HEK293 (cell line): ENCODE data around the gene SF3B5.
"Not testable (repeated sequence)": the region's sequence is repeated elsewhere in the genome, so short reads cannot be mapped to it uniquely, and the experiment has no call there.

Experiments used
- CTCF ChIA-PET: fragments of 350-600 bp; formaldehyde crosslinking; extraction: SDS; loops from one replicate; lab custom pipeline; 2021; ENCODE audit warnings: antibody characterized with exemption; lab: Yijun Ruan, JAX
- POLR2A ChIA-PET: fragments of 300-600 bp; formaldehyde crosslinking; extraction: SDS; loops from one replicate; lab custom pipeline; 2020; ENCODE audit warnings: antibody characterized with exemption, inconsistent platforms; lab: Yijun Ruan, JAX
- H3K27ac ChIP-seq: fragments of 200-500 bp; sonication (Bioruptor generic); 2 replicates; pipeline ENCODE4 v1.5.1; 2014; ENCODE audit warnings: low read depth, low read length, control low read depth, inconsistent platforms; ENCODE audit errors: extremely low read depth
- H3K36me3 ChIP-seq, 2 experiments: fragments of 200-500 bp in 1 of 2; sonication (Bioruptor generic) in 1 of 2; 1 replicate in 1 of 2; 2 replicates in 1 of 2; pipeline ENCODE4 v1.5.1; 2014 to 2017; ENCODE audit warnings: inconsistent platforms in 2 of 2, low read length in 2 of 2; ENCODE audit not compliant: control insufficient read depth in 2 of 2, insufficient read depth in 1 of 2
- H3K4me1 ChIP-seq: fragments of 200-500 bp; sonication (Bioruptor generic); 2 replicates; pipeline ENCODE4 v1.5.1; 2014; ENCODE audit warnings: mild to moderate bottlenecking, low read length, inconsistent platforms; ENCODE audit not compliant: control insufficient read depth, insufficient read depth
- H3K4me3 ChIP-seq: 2 replicates; pipeline ENCODE4 v1.5.1; 2011; ENCODE audit warnings: low read depth, mild to moderate bottlenecking, control low read depth, low read length, moderate library complexity
- H3K9me3 ChIP-seq: fragments of 200-500 bp; sonication (Bioruptor generic); 2 replicates; pipeline ENCODE4 v1.5.1; 2014; ENCODE audit warnings: low read depth, low read length, inconsistent platforms; ENCODE audit not compliant: control insufficient read depth, insufficient read depth
- ELK4 ChIP-seq: IDR thresholded peaks from 2 replicates; pipeline ENCODE4 v1.6.1; 2011; ENCODE audit warnings: mild to moderate bottlenecking, low read depth, low read length, borderline replicate concordance
- ZBTB1 ChIP-seq: fragments of 450-650 bp; formaldehyde crosslinking; IDR thresholded peaks from 2 replicates; pipeline ENCODE4 v1.5.1; 2016; ENCODE audit warnings: missing biosample characterization, missing genetic modification characterization
- ZIC2 ChIP-seq: fragments of 450-650 bp; formaldehyde crosslinking; IDR thresholded peaks from 2 replicates; pipeline ENCODE4 v1.5.1; 2016; ENCODE audit warnings: missing biosample characterization, missing genetic modification characterization
- ZNF155 ChIP-seq: fragments of 450-650 bp; formaldehyde crosslinking; IDR thresholded peaks from 2 replicates; pipeline ENCODE4 v1.5.1; 2016; ENCODE audit warnings: missing biosample characterization, missing genetic modification characterization
- ZNF184 ChIP-seq: fragments of 450-650 bp; IDR thresholded peaks from 2 replicates; pipeline ENCODE4 v1.5.1; 2018; ENCODE audit warnings: missing biosample characterization, mild to moderate bottlenecking, missing genetic modification characterization
- ZNF274 ChIP-seq, 2 experiments: fragments of 200-500 bp in 1 of 2; fragments of 450-650 bp in 1 of 2; sonication (Bioruptor generic) in 1 of 2; formaldehyde crosslinking in 1 of 2; IDR thresholded peaks; 2 replicates each; pipeline versions ENCODE4 v1.5.1 to v1.6.1; 2014 to 2016; ENCODE audit warnings: borderline replicate concordance in 1 of 2, inconsistent platforms in 1 of 2, low read length in 1 of 2, missing biosample characterization in 1 of 2, missing genetic modification characterization in 1 of 2
- ZNF335 ChIP-seq: fragments of 450-650 bp; formaldehyde crosslinking; conservative IDR thresholded peaks from 2 replicates; pipeline ENCODE4 v1.5.1; 2016; ENCODE audit warnings: missing biosample characterization, missing genetic modification characterization
- ZNF423 ChIP-seq: fragments of 450-650 bp; formaldehyde crosslinking; IDR thresholded peaks from 2 replicates; pipeline ENCODE4 v1.5.1; 2016; ENCODE audit warnings: missing biosample characterization, missing genetic modification characterization
- ZNF449 ChIP-seq: fragments of 450-650 bp; formaldehyde crosslinking; IDR thresholded peaks from 2 replicates; pipeline ENCODE4 v1.5.1; 2017; ENCODE audit warnings: missing biosample characterization, mild to moderate bottlenecking, missing genetic modification characterization, moderate library complexity
- ZNF521 ChIP-seq: fragments of 450-650 bp; formaldehyde crosslinking; IDR thresholded peaks from 2 replicates; pipeline ENCODE4 v1.5.1; 2017; ENCODE audit warnings: missing biosample characterization, mild to moderate bottlenecking, missing genetic modification characterization
- ZNF585B ChIP-seq: fragments of 450-650 bp; formaldehyde crosslinking; IDR thresholded peaks from 2 replicates; pipeline ENCODE4 v1.5.1; 2016; ENCODE audit warnings: missing biosample characterization, missing genetic modification characterization
- ZNF624 ChIP-seq: fragments of 450-650 bp; formaldehyde crosslinking; IDR thresholded peaks from 2 replicates; pipeline ENCODE4 v1.5.1; 2017; ENCODE audit warnings: missing biosample characterization, missing genetic modification characterization
- ZNF629 ChIP-seq: fragments of 450-650 bp; formaldehyde crosslinking; IDR thresholded peaks from 2 replicates; pipeline ENCODE4 v1.5.1; 2017; ENCODE audit warnings: missing biosample characterization, missing genetic modification characterization
- ZNF777 ChIP-seq: fragments of 450-650 bp; formaldehyde crosslinking; IDR thresholded peaks from 2 replicates; pipeline ENCODE4 v1.5.1; 2017; ENCODE audit warnings: missing biosample characterization, missing genetic modification characterization, borderline replicate concordance
- ZSCAN16 ChIP-seq: fragments of 450-650 bp; formaldehyde crosslinking; IDR thresholded peaks from 2 replicates; pipeline ENCODE4 v1.5.1; 2016; ENCODE audit warnings: missing biosample characterization, missing genetic modification characterization
- TF ChIP-seq, protein P1 (sequence below): fragments of 450-650 bp; formaldehyde crosslinking; conservative IDR thresholded peaks from 2 replicates; pipeline ENCODE4 v1.5.1; 2016; ENCODE audit warnings: low read depth, missing biosample characterization, missing genetic modification characterization
- TF ChIP-seq, protein P2 (sequence below): fragments of 450-650 bp; formaldehyde crosslinking; IDR thresholded peaks from 2 replicates; pipeline ENCODE4 v1.5.1; 2016; ENCODE audit warnings: missing biosample characterization, missing genetic modification characterization, low read depth

SF3B5 gene

DNA sequence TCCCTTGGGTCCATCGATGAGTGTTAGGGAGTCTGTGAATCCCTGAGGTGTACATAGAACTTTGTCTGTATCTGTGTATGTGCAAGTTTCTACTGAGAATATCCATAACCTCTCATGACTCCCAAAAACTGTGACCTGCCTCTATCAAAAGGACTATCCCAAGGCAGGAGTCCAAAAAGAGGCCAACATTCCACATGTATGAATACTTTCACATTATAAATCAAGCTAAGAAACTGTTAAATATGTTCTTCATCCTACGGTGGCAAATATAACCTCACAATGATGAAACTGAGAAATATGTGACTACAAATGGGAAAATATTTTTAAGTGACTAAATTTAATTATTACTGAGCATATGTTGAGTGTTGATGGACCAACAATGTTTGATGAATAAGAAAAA lies 38.8 kb upstream of the SF3B5 start:
- no peak overlapping the region for H3K27ac ChIP-seq
- no peaks in the 10 kb centered on the region for H3K4me1 ChIP-seq
- no peak overlapping the region for H3K4me3 ChIP-seq
- no peaks in the 10 kb centered on the region for H3K36me3 ChIP-seq
- no peaks in the 10 kb centered on the region for H3K9me3 ChIP-seq
- TF ChIP-seq ZNF335 (tag by site-specific recombination) (no peak), ZNF777 (tag by site-specific recombination) (no peak), ZNF184 (tag by site-specific recombination) (no peak), ZIC2 (no peak), ELK4 (no peak), ZNF155 (tag by site-specific recombination) (no peak), ZBTB1 (tag by site-specific recombination) (no peak), ZNF274 (IDR thresholded peaks at IDR 0.05; ENCODE audit: low read length) (no peak), ZNF274 (tag by site-specific recombination; IDR thresholded peaks at IDR 0.05; ENCODE audit: borderline replicate concordance) (no peak)
- TF ChIP-seq, protein P1, sequence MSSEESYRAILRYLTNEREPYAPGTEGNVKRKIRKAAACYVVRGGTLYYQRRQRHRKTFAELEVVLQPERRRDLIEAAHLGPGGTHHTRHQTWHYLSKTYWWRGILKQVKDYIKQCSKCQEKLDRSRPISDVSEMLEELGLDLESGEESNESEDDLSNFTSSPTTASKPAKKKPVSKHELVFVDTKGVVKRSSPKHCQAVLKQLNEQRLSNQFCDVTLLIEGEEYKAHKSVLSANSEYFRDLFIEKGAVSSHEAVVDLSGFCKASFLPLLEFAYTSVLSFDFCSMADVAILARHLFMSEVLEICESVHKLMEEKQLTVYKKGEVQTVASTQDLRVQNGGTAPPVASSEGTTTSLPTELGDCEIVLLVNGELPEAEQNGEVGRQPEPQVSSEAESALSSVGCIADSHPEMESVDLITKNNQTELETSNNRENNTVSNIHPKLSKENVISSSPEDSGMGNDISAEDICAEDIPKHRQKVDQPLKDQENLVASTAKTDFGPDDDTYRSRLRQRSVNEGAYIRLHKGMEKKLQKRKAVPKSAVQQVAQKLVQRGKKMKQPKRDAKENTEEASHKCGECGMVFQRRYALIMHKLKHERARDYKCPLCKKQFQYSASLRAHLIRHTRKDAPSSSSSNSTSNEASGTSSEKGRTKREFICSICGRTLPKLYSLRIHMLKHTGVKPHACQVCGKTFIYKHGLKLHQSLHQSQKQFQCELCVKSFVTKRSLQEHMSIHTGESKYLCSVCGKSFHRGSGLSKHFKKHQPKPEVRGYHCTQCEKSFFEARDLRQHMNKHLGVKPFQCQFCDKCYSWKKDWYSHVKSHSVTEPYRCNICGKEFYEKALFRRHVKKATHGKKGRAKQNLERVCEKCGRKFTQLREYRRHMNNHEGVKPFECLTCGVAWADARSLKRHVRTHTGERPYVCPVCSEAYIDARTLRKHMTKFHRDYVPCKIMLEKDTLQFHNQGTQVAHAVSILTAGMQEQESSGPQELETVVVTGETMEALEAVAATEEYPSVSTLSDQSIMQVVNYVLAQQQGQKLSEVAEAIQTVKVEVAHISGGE: no peak
- TF ChIP-seq, protein P2, sequence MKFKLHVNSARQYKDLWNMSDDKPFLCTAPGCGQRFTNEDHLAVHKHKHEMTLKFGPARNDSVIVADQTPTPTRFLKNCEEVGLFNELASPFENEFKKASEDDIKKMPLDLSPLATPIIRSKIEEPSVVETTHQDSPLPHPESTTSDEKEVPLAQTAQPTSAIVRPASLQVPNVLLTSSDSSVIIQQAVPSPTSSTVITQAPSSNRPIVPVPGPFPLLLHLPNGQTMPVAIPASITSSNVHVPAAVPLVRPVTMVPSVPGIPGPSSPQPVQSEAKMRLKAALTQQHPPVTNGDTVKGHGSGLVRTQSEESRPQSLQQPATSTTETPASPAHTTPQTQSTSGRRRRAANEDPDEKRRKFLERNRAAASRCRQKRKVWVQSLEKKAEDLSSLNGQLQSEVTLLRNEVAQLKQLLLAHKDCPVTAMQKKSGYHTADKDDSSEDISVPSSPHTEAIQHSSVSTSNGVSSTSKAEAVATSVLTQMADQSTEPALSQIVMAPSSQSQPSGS: no peak
- CTCF ChIA-PET: interaction anchor here (0.9 kb wide), 1 partner anchor 12 kb away, joined by 3 read pairs; no protein-coding TSS in a partner anchor
- POLR2A ChIA-PET: no interaction called here

- Histone ChIP-seq H3K4me3 (no peak overlapping the region), H3K27ac (no peak overlapping the region), H3K9me3 (no peaks in the 10 kb centered on the region), H3K36me3 (no peaks in the 10 kb centered on the region), H3K4me1 (no peaks in the 10 kb centered on the region)
- ChIA-PET CTCF (interaction anchor here (0.9 kb wide), 1 partner anchor 11 kb away, joined by 3 read pairs; no protein-coding TSS in a partner anchor), POLR2A (no interaction called here)
- TF ChIP-seq ZNF449 (tag by site-specific recombination) (no peak), ZNF629 (tag by site-specific recombination) (no peak), ZNF585B (tag by site-specific recombination) (no peak), ZNF521 (tag by site-specific recombination) (no peak), ZNF423 (no peak), ZSCAN16 (tag by site-specific recombination) (no peak), ZNF624 (tag by site-specific recombination) (no peak)
These were observed 38.0 kb upstream of the SF3B5 start for GRCh38 chr6:144133225-144133821.

- POLR2A ChIA-PET: not testable (repeated sequence)
These were observed 36.9 kb upstream of the SF3B5 start for GRCh38 chr6:144132167-144132690.

More at GRCh38 chr6:144132167-144132690, 36.9 kb upstream of the SF3B5 start:
- H3K4me1 ChIP-seq, H3K9me3 ChIP-seq, H3K27ac ChIP-seq, CTCF ChIA-PET, H3K36me3 ChIP-seq, H3K4me3 ChIP-seq: not testable (repeated sequence)
